Gastrocnemius medialis (tissue), 4 donors: ENCODE results near the gene KDM2B.

ENCODE experiments used
- CTCF ChIP-seq, 5 experiments: fragments of 450-650 bp in 3 of 5; fragments of 200-600 bp in 2 of 5; sonication (generic) in 2 of 5; IDR thresholded peaks in 4 of 5; conservative IDR thresholded peaks in 1 of 5; 1 replicate in 4 of 5; 2 replicates in 1 of 5; pipeline ENCODE4 v1.5.1; 2016 to 2019; ENCODE audit warnings: antibody characterized with exemption in 5 of 5, mild to moderate bottlenecking in 3 of 5, moderate library complexity in 3 of 5
- POLR2A ChIP-seq, 2 donors: fragments of 450-650 bp; IDR thresholded peaks; one replicate each; pipeline ENCODE4 v1.6.1; 2017; ENCODE audit warnings: antibody characterized with exemption in 2 of 2, mild to moderate bottlenecking in 2 of 2, moderate library complexity in 2 of 2

GRCh38 chr12:121451961-121452339 lies 128.9 kb downstream of the KDM2B start:
- no peak for TF ChIP-seq CTCF (IDR thresholded peaks at IDR 0.05 in 4 of 5, conservative IDR thresholded peaks at IDR 0.05 in 1 of 5)
- TF ChIP-seq POLR2A (IDR thresholded peaks at IDR 0.05), result no peak
